Measurements from ENCODE around the gene CDH11.

Gene CDH11

DNA sequence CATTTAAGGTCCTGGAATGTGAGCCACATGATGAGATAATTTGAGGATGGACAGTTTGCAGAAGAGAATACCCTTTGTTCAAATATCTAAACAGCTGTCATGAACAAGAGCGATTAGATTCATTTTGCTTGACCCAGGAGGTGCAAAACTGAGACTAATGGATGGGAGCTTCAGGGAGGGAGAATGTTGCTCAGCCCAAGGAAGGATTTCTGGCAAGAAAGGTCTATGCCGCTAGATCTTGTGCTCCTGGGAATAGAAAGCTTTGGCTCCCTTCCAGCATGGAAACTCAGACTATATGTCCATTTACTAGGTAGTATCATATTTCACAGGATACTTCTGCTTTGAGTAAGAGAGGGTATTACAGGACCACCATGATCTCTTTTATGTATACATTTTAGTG is 14.8 kb upstream of the CDH11 start:
- TF ChIP-seq CTCF (IDR thresholded peaks at IDR 0.05; ENCODE audit: insufficient read depth, low read length, poor library complexity, severe bottlenecking), result no peak
- DNase-seq (ENCODE audit: extremely low read depth, insufficient read length), result no peak
- no peaks in the 10 kb centered on the region for H3K36me3 ChIP-seq (ENCODE audit: control insufficient read depth, insufficient read depth, low read length)
- H3K27me3 ChIP-seq (replicated peaks; ENCODE audit: control insufficient read depth, insufficient read depth, low read length), result no peaks in the 10 kb centered on the region
- H3K4me3 ChIP-seq (replicated peaks; ENCODE audit: low read depth, low read length), result no peak overlapping the region

DNA sequence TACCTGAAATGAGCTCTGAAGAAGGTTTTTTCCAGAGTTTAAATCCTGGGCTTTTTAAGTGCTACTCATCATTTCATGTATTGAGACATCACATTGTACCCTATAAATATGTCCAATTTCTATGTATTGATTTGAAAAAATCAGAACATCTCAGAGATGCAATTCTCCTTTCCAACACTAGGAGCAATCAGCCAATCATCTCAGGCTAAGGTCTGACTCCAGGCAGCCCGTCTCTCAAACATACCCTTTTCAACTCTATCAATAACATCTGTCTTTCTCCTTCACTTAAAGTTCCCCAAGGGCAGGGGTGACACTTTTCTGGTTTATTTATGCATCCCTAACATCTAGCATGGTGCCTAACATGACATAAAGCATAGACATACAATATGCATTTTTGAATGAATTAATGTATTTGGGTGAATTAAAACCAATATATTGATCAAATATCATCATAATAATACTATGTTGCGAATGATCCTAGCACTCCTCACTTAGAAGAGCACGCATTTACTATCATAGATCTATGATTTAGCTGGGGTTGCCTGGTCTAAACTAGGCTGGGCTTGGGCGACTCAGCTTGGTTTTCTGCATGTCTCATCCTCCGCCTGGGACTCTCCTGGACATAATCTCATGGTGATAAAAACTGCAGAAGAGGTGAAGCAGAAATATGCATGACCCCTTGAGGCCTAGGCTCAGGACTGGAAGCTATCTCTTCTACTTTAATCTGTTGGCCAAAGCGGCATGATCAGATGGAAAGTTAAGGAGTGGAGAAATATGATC is 5.2 kb upstream of the CDH11 start:
- Histone ChIP-seq H3K27me3 (replicated peaks; ENCODE audit: control insufficient read depth, insufficient read depth, low read length) (no peaks in the 10 kb centered on the region), H3K36me3 (ENCODE audit: control insufficient read depth, insufficient read depth, low read length) (no peaks in the 10 kb centered on the region), H3K4me3 (replicated peaks; ENCODE audit: low read depth, low read length) (no peak overlapping the region)
- no peak for TF ChIP-seq CTCF (IDR thresholded peaks at IDR 0.05; ENCODE audit: insufficient read depth, low read length, poor library complexity, severe bottlenecking)
- DNase-seq (ENCODE audit: extremely low read depth, insufficient read length), result no peak

- no peak for DNase-seq (ENCODE audit: extremely low read depth, insufficient read length)
- no peak for TF ChIP-seq CTCF (IDR thresholded peaks at IDR 0.05; ENCODE audit: insufficient read depth, low read length, poor library complexity, severe bottlenecking)
- no peaks in the 10 kb centered on the region for H3K36me3 ChIP-seq (ENCODE audit: control insufficient read depth, insufficient read depth, low read length)
- no peaks in the 10 kb centered on the region for H3K27me3 ChIP-seq (replicated peaks; ENCODE audit: control insufficient read depth, insufficient read depth, low read length)
- H3K4me3 ChIP-seq (replicated peaks; ENCODE audit: low read depth, low read length), result no peak overlapping the region
These were observed 4.0 kb upstream of the CDH11 start for GRCh38 chr16:65125871-65126270.

- H3K27me3 ChIP-seq (replicated peaks; ENCODE audit: control insufficient read depth, insufficient read depth, low read length), result no peaks in the 10 kb centered on the region
- DNase-seq (ENCODE audit: extremely low read depth, insufficient read length), result no peak
- H3K36me3 ChIP-seq (ENCODE audit: control insufficient read depth, insufficient read depth, low read length), result no peaks in the 10 kb centered on the region
- no peak for TF ChIP-seq CTCF (IDR thresholded peaks at IDR 0.05; ENCODE audit: insufficient read depth, low read length, poor library complexity, severe bottlenecking)
- no peak overlapping the region for H3K4me3 ChIP-seq (replicated peaks; ENCODE audit: low read depth, low read length)
These were observed 3.5 kb upstream of the CDH11 start for GRCh38 chr16:65125322-65125721.

- no peaks in the 10 kb centered on the region for H3K27me3 ChIP-seq (replicated peaks; ENCODE audit: control insufficient read depth, insufficient read depth, low read length)
- no peak for TF ChIP-seq CTCF (IDR thresholded peaks at IDR 0.05; ENCODE audit: insufficient read depth, low read length, poor library complexity, severe bottlenecking)
- DNase-seq (ENCODE audit: extremely low read depth, insufficient read length), result no peak
- H3K36me3 ChIP-seq (ENCODE audit: control insufficient read depth, insufficient read depth, low read length), result no peaks in the 10 kb centered on the region
- H3K4me3 ChIP-seq (replicated peaks; ENCODE audit: low read depth, low read length), result no peak overlapping the region
These were observed 2.7 kb upstream of the CDH11 start for GRCh38 chr16:65124596-65124995.

- Histone ChIP-seq H3K27me3 (replicated peaks; ENCODE audit: control insufficient read depth, insufficient read depth, low read length) (no peaks in the 10 kb centered on the region), H3K4me3 (replicated peaks; ENCODE audit: low read depth, low read length) (no peak overlapping the region), H3K36me3 (ENCODE audit: control insufficient read depth, insufficient read depth, low read length) (no peaks in the 10 kb centered on the region)
- DNase-seq (ENCODE audit: extremely low read depth, insufficient read length), result no peak
- TF ChIP-seq CTCF (IDR thresholded peaks at IDR 0.05; ENCODE audit: insufficient read depth, low read length, poor library complexity, severe bottlenecking), result no peak
These were observed 2.3 kb upstream of the CDH11 start for GRCh38 chr16:65124212-65124548.

All from GM06990 (cell line).